ENCODE results near the gene REXO4. TPM values are rescaled to one million over a fixed set of nuclear protein-coding genes. Genes with fewer than 3 reads are reported as not detected.

REXO4 gene
- total and polyA plus RNA-seq, 2 of the 4 experiments (the other 2 are of a cell fraction) = 16.1 to 21.8 TPM

GRCh38 chr9:133389562-133389961, 28.2 kb downstream of the REXO4 start:
- H2BK120ac ChIP-seq (ENCODE audit: low read depth, low read length) = no peak overlapping the region
- no peak overlapping the region for H2AK5ac ChIP-seq (ENCODE audit: low read depth, low read length)
- no peak overlapping the region for H4K5ac ChIP-seq (ENCODE audit: low read depth, low read length)
- H3K4ac ChIP-seq (ENCODE audit: low read depth, low read length) = no peak overlapping the region
- no peak overlapping the region for H2BK5ac ChIP-seq (ENCODE audit: low read depth, low read length, poor library complexity, severe bottlenecking)
- H4K8ac ChIP-seq (ENCODE audit: low read depth in 2 of 2, low read length in 2 of 2) = no peak overlapping the region
- TF ChIP-seq, protein P1, sequence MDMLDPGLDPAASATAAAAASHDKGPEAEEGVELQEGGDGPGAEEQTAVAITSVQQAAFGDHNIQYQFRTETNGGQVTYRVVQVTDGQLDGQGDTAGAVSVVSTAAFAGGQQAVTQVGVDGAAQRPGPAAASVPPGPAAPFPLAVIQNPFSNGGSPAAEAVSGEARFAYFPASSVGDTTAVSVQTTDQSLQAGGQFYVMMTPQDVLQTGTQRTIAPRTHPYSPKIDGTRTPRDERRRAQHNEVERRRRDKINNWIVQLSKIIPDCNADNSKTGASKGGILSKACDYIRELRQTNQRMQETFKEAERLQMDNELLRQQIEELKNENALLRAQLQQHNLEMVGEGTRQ (IDR thresholded peaks at IDR 0.05; ENCODE audit: low read depth, low read length) = no peak
- TF ChIP-seq RCOR1 (IDR thresholded peaks at IDR 0.05; ENCODE audit: insufficient replicate concordance, low read length) (no peak), RAD21 (IDR thresholded peaks at IDR 0.05; ENCODE audit: low read length) (no peak), CTCF (conservative IDR thresholded peaks at IDR 0.05; ENCODE audit: low read depth, low read length) (no peak)
- in situ Hi-C loops (cut with MboI; ENCODE audit: low sequenced_read_pairs) = no loop called here
- H3K79me1 ChIP-seq (ENCODE audit: low read depth in 1 of 2, low read length in 2 of 2) = no peaks in the 10 kb centered on the region
- CTCF ChIA-PET = no interaction called here
- dilution Hi-C loops (cut with HindIII; ENCODE audit: low sequenced_read_pairs, unreplicated experiment) = no loop called here
- POLR2A ChIA-PET (ENCODE audit: unreplicated experiment) = interaction anchor here (0.7 kb wide), 1 partner anchor 134 kb away, joined by 7 read pairs; no protein-coding TSS in a partner anchor
- no peak overlapping the region for H3K4me2 ChIP-seq (ENCODE audit: low read depth, low read length)
- H4K20me1 ChIP-seq (ENCODE audit: insufficient read depth, low read length) = no peaks in the 10 kb centered on the region; the same call in 1 of the 2 replicates
- no peak overlapping the region for H2AFZ ChIP-seq (replicated peaks; ENCODE audit: low read length, poor library complexity)
- no TSS peak for BruUV-seq (replicated peaks)
- DNase-seq = no peak
- H2AK9ac ChIP-seq (replicated peaks; ENCODE audit: low read depth, low read length, poor library complexity) = no peak overlapping the region
- H3K27ac ChIP-seq (ENCODE audit: insufficient read depth, low read length) = no peak overlapping the region
- H2BK20ac ChIP-seq (ENCODE audit: low read depth, low read length) = no peak overlapping the region
- no peaks in the 10 kb centered on the region for H3K36me3 ChIP-seq (ENCODE audit: control insufficient read depth, insufficient read depth, low read length)
- intact Hi-C loops (cut with micrococcal nuclease) = no loop called here
- peaks cover 15% of the 10 kb centered on the region for H3K27me3 ChIP-seq (ENCODE audit: control insufficient read depth, insufficient read depth, low read length)
- H4K91ac ChIP-seq (ENCODE audit: insufficient read depth, low read depth, low read length) = no peak overlapping the region
- H3K9ac ChIP-seq (ENCODE audit: low read depth, low read length) = no peak overlapping the region
- no peak overlapping the region for H3K4me3 ChIP-seq (ENCODE audit: insufficient read depth, low read depth, low read length)
- H3K18ac ChIP-seq (ENCODE audit: low read depth, low read length) = no peak overlapping the region
- H3K9me1 ChIP-seq (ENCODE audit: insufficient read depth, low read length) = no peaks in the 10 kb centered on the region
- H3K23ac ChIP-seq (ENCODE audit: low read depth, low read length) = no peak overlapping the region
- no peak overlapping the region for H3K14ac ChIP-seq (replicated peaks; ENCODE audit: low read depth, low read length)
- no peak overlapping the region for H2BK15ac ChIP-seq (ENCODE audit: low read depth, low read length)
- no peaks in the 10 kb centered on the region for H3K4me1 ChIP-seq (ENCODE audit: control insufficient read depth, insufficient read depth, low read length)
- H3K9me3 ChIP-seq (ENCODE audit: control insufficient read depth, insufficient read depth, low read length) = no peaks in the 10 kb centered on the region
- 82% methylated on average over 12 of the region's 13 CpGs; no CpG with 5 or more reads in 1 of the 2 experiments for WGBS, 2 experiments (ENCODE audit: extremely low coverage in 2 of 2, insufficient read length in 1 of 2)
- H3K56ac ChIP-seq (ENCODE audit: extremely low read depth, insufficient read depth, low read length) = no peak overlapping the region
- no peak for ATAC-seq (ENCODE audit: low read depth)
